ENCODE data around the gene AGAP1. TPM values are rescaled to one million over a fixed set of nuclear protein-coding genes. Genes with fewer than 3 reads are reported as not detected.

AGAP1 gene
- total and polyA plus RNA-seq, 2 donors (not counting 3 experiments of a cell fraction or from before 2014, with no cell fraction given) = 10.2 to 20.9 TPM

DNA sequence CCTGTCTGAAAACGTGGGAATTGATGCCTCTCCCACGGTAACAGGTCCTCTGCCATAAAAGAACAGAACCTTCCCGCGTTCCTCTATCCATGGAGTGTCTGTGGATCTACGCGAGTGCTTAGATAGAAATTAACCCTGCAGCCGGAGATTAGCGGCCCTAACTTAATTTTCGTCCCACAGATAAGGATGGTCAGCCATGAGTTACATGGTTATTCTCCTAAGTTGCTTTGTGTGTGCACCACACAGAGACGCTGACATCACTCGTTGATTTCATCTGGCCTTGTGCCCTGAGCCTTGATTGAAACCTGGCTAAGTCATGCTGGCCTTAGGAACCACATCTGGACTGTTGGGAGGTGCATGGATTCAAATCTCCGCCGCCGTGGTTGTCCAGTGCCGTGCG lies 542.2 kb downstream of the AGAP1 start:
- Histone ChIP-seq H3K9me1 (replicated peaks; ENCODE audit: control insufficient read depth, extremely low read depth, insufficient read depth, low read length) (no peaks in the 10 kb centered on the region), H2AFZ (ENCODE audit: low read depth, low read length) (no peak overlapping the region), H3K27ac (ENCODE audit: insufficient read depth, low read depth, low read length) (no peak overlapping the region), H3K4me2 (ENCODE audit: insufficient read depth, low read length) (no peak overlapping the region), H3K4me1 (ENCODE audit: control insufficient read depth, extremely low read depth, insufficient read depth, low read length) (no peaks in the 10 kb centered on the region), H3K36me3 (ENCODE audit: control insufficient read depth in 2 of 2, extremely low read depth in 1 of 2, insufficient read depth in 2 of 2, low read length in 2 of 2) (no peaks in the 10 kb centered on the region), H3K79me2 (ENCODE audit: control insufficient read depth, insufficient read depth, low read length) (no peaks in the 10 kb centered on the region), H4K20me1 (replicated peaks; ENCODE audit: control insufficient read depth, extremely low read depth, insufficient read depth, low read length) (no peaks in the 10 kb centered on the region), H3K27me3 (ENCODE audit: control insufficient read depth in 2 of 2, insufficient read depth in 2 of 2, low read length in 2 of 2) (no peaks in the 10 kb centered on the region), H3K4me3 (replicated peaks in 1 of 3; ENCODE audit: insufficient read depth in 1 of 3, low read depth in 1 of 3, low read length in 3 of 3) (no peak overlapping the region), H3K9ac (replicated peaks; ENCODE audit: extremely low read depth, insufficient read depth, low read length) (no peak overlapping the region), H3K9me3 (replicated peaks; ENCODE audit: control insufficient read depth, insufficient read depth, low read length) (no peaks in the 10 kb centered on the region)
- TF ChIP-seq JUN (IDR thresholded peaks at IDR 0.05; ENCODE audit: borderline replicate concordance, insufficient read depth, insufficient read length, low read depth) (no peak), POLR2AphosphoS5 (IDR thresholded peaks at IDR 0.05; ENCODE audit: insufficient read depth, low read depth, low read length) (no peak), CTCF (IDR thresholded peaks at IDR 0.05; ENCODE audit: extremely low read depth in 1 of 2, insufficient read depth in 1 of 2, low read depth in 1 of 2, low read length in 2 of 2) (no peak), GATA2 (IDR thresholded peaks at IDR 0.05; ENCODE audit: insufficient read depth, insufficient read length, low read depth, low read length) (no peak), POLR2A (IDR thresholded peaks at IDR 0.05; ENCODE audit: low read depth, low read length) (no peak), EZH2 (IDR thresholded peaks at IDR 0.05; ENCODE audit: borderline replicate concordance, low read depth, low read length, severe bottlenecking) (no peak), MYC (IDR thresholded peaks at IDR 0.05; ENCODE audit: low read depth, low read length) (no peak), FOS (IDR thresholded peaks at IDR 0.05; ENCODE audit: borderline replicate concordance, insufficient read depth, low read length) (no peak)
- TF ChIP-seq, protein P1, sequence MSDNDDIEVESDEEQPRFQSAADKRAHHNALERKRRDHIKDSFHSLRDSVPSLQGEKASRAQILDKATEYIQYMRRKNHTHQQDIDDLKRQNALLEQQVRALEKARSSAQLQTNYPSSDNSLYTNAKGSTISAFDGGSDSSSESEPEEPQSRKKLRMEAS (IDR thresholded peaks at IDR 0.05; ENCODE audit: insufficient read depth, insufficient read length) = no peak
- FAIRE-seq = no peak
- BruUV-seq (replicated peaks) = no TSS peak
- dilution Hi-C loops (cut with MboI; ENCODE audit: extremely low pct_ligation_motif_present, low sequenced_read_pairs) (no loop called here), intact Hi-C loops (cut with micrococcal nuclease) (no loop called here)
- CTCF ChIA-PET = no interaction called here
- POLR2A ChIA-PET = no interaction called here
- no peak for DNase-seq (ENCODE audit: low read depth, low spot score)

Data from endothelial cell of umbilical vein (primary cell).